Activated CD8-positive, alpha-beta memory T cell treated with anti-CD3 and anti-CD28 coated beads, Interleukin-2, amount 50 U/mL, for 4 hours (primary cell): ENCODE data around the gene SP140.
A peak's percentile ranks its signal among the peaks of the same experiment; 100 is the strongest.
"Not testable (repeated sequence)": the region's sequence is repeated elsewhere in the genome, so short reads cannot be mapped to it uniquely, and the experiment has no call there.

Source experiments
- DNase-seq: peaks from one replicate; pipeline ENCODE4 v3.0.0-alpha.2; 2020

The SP140 gene

GRCh38 chr2:230225486-230225885 is at the start of gene SP140:
Gene SP140, plus strand, starts transcription at chr2:230225736. Its CDS starts 109 bp downstream, at chr2:230225845.
- peak; percentile 65 for DNase-seq

DNA sequence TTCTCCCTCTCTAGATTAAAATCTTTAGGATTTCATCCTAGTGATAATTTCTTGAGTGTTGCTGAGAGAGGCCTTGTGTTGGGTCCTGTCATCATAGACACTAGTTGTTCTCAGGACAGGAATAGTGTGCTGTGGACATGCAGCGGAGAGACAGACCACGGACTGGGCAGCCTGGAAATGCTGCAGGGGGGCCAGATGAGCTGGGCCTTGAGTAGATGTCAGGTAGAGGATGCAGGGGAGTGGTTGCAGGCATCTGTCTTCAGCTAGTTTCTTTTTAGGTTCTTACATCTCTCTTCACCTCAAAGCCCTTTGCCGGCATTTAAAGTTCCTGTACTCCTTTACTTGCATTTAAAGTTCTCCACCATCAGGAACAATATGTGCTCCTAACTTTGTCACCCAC is 48.5 kb upstream of the SP140 start:
- no peak for DNase-seq

GRCh38 chr2:230178546-230179485 is 46.7 kb upstream of the SP140 start:
- DNase-seq: no peak

DNA sequence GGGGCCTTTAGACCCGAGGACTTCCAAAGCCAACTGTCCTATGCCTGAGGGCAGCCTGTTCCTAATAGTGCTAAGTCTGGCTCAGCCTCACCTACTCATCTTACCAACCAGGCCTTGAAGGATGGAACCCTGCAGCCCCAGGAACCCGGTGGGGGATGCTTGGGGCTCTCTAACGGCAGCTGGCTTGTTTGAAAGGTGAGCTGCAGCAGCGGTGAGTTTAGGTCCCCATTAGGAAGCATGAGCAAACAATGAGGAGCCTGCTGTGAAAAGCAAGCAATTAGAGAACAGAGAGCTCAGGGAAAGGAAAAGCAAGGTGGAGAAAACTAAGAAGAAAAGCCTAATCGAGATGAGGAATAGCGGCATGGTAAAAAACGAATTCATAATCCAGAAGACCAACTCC is 45.6 kb upstream of the SP140 start:
- DNase-seq: no peak

DNA sequence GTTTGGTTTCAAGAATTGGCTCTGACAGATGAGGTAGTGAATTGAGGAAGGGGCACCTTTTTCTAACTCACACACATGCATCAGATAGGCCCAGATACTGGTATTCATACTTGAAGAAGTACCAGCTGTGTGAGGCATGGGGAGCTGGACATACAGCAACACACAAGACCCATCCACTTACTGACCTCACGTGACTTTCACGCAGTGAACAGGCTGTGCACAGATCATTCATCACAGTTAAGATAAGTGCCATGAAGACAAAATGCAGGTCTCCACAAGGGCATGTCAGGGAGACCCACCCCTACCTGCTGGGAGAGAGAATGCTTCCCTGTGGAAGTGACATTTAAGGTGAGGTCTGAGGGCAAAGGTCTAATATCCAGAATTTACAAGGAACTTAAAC is 44.3 kb upstream of the SP140 start:
- DNase-seq: no peak

GRCh38 chr2:230184727-230185578 is 40.6 kb upstream of the SP140 start:
- DNase-seq: no peak

- DNase-seq: no peak
These were observed 23.0 kb upstream of the SP140 start for GRCh38 chr2:230202430-230203109.

DNA sequence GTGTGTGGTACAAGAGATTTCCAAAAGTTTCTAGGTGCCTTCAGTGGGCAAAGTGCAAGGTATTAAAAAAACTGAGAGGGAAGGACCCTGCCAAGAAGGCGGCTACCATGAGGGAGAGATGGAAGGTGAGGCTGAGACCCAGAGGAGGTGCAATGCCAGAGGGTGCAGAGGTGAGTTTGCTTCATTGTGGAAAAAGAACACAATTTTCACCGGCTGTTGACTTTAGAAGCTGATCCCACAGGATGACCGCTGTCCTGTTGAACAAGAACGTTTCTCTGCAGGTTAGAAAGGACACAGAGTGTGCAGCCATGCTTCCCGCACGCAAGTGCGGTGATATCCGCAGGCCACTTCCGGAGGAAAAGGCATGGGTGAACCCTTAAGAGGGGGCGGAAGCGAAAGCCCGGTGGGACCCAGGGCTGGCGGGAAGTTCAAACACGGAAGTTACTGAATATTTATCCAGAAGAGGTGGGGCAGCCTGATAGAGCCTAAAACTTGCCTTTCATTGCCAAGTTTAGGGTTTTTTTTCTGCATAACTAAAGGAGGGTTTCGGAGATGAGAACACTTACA is 22.3 kb upstream of the SP140 start:
- DNase-seq: no peak

DNA sequence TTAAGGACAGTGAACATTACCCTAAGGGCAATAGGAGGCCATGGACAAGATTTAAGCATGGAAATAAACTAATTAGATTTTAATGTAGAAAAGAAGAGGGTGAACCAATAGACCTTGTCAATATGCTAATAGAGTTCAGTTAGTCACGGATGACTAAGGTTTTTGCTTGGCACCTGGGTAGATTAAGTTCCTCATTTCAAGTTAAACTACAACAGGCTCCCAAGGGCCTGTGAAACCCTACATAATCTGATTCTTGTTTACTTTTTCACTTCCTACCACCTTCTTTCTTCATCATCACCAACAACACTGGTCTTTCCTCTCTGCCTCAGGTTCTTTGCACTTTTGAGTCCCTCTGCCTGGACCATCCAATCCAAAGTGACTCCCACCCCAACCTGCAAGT is 20.5 kb upstream of the SP140 start:
- DNase-seq: no peak

- no peak for DNase-seq
These were observed 19.8 kb upstream of the SP140 start for GRCh38 chr2:230205721-230206120.

- no peak for DNase-seq
These were observed 17.0 kb upstream of the SP140 start for GRCh38 chr2:230208576-230208975.

DNA sequence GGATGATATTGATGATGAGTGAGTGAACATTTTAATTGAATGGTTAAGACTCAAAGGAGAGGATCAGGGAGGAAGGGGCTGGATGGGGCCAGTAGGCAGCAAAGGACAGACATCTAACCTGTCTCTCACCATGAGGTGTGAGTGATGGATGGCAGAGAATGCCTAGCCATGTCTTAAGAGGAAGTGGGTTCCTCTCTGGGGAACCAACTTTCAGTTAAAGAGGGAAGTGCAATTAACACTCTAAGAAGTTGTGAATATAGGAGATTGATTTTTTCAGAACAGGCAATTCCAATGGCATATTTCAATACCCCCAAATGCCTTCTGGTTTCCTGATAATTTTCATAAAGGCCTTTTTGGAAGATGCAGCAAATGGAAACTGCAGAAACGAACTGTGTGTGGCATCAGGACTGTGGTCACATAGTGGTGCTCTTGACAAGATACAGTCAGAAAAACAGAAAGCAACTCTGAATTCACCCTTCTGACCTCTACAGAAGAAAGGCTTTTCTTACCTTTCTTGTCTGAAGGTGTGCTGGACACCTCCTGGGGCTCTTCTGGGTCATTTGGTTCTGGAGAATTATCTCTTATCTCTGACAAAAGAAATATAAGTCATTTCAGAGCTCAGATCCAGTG is 16.0 kb upstream of the SP140 start:
- DNase-seq: no peak

- peak; percentile 36 for DNase-seq
These were observed 9.0 kb upstream of the SP140 start for GRCh38 chr2:230216489-230216888.

DNA sequence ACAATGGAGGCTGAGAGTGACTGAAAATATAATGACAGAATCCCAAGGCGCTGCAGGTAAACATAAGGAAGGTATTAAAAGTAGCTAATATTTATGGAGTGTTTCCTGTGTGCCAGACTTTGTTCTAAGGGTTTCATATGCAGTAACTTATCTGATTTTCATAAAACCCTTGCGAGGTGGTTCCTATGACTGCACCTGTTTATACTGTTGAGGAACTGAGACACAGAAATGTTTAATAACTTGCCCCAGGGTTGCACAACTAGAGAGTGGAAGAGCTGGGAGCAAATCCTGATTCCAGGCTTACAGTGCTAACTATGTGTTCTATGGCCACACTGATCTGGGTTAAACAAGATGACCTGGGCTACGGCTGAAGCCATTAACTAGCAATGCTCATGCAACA is 8.1 kb upstream of the SP140 start:
- no peak for DNase-seq

GRCh38 chr2:230218421-230218820 is 7.1 kb upstream of the SP140 start:
- DNase-seq: no peak

GRCh38 chr2:230219419-230220331 is 5.9 kb upstream of the SP140 start, which contains the start of gene SP110:
Gene SP110, minus strand, starts transcription at chr2:230219984. Its CDS starts 3,057 bp downstream, at chr2:230216927.
- DNase-seq: peak; percentile 72

GRCh38 chr2:230220347-230220969 is 5.1 kb upstream of the SP140 start:
- no peak for DNase-seq

GRCh38 chr2:230221493-230221892 is 4.0 kb upstream of the SP140 start:
- no peak for DNase-seq

DNA sequence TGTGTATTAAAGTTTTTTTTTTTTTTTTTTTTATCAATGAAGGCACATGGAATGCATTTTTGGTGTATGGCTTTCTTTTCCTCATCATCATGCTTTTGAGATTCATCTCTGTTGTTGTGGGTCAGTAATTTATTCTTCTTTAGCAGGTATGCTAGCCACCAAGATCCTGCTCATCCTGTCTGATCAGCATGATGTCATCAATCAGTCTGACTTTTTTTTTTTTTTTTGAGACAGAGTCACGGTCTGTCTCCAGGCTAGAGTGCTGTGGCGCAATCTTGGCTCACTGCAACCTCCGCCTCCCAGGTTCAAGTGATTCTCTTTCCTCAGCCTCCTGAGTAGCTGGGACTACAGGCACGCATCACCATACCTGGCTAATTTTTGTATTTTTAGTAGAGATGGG is 2.7 kb upstream of the SP140 start:
- not testable (repeated sequence) for DNase-seq

GRCh38 chr2:230224458-230224857 is 1.1 kb upstream of the SP140 start:
- no peak for DNase-seq
